GM23248 (cell line): ENCODE data around the gene DPYD.

Experiments
- EZH2 ChIP-seq: fragments of 200-600 bp; sonication (generic); IDR thresholded peaks from 2 replicates; pipeline ENCODE4 v1.6.1; 2018; ENCODE audit warnings: antibody characterized with exemption, mild to moderate bottlenecking; ENCODE audit not compliant: insufficient read depth, poor library complexity, severe bottlenecking
- EZH2phosphoT487 ChIP-seq: fragments of 200-600 bp; sonication (generic); IDR thresholded peaks from 2 replicates; pipeline ENCODE4 v1.6.1; 2018; ENCODE audit warnings: antibody characterized with exemption, moderate library complexity, mild to moderate bottlenecking, low read depth; ENCODE audit not compliant: insufficient read depth

- no peak for TF ChIP-seq EZH2phosphoT487
- TF ChIP-seq EZH2, result no peak
Measured at GRCh38 chr1:97805093-97805492, 115.7 kb downstream of the DPYD start.
